Stimulated activated CD8-positive, alpha-beta memory T cell treated with anti-CD3 and anti-CD28 coated beads, Interleukin-7, amount 100 ng/mL, for 24 hours (primary cell): ENCODE data around the gene SLC9A4.

Experiments used
- DNase-seq: peaks from one replicate; pipeline ENCODE4 v3.0.0-alpha.2; 2020; ENCODE audit warnings: low read depth

The SLC9A4 gene

GRCh38 chr2:102473020-102473419 is at the start of gene SLC9A4:
Gene SLC9A4 (plus strand): TSS chr2:102473226. CDS start chr2:102473760, 534 bp downstream.
- peak; percentile 38 for DNase-seq

- no peak for DNase-seq
These were observed 49.7 kb upstream of the SLC9A4 start for GRCh38 chr2:102423368-102423767.

- no peak for DNase-seq
These were observed 48.3 kb upstream of the SLC9A4 start for GRCh38 chr2:102424754-102425153.

- DNase-seq, result no peak
These were observed 47.4 kb upstream of the SLC9A4 start for GRCh38 chr2:102425441-102426132.

GRCh38 chr2:102427249-102427648 is 45.8 kb upstream of the SLC9A4 start:
- no peak for DNase-seq

GRCh38 chr2:102428573-102428972 is 44.5 kb upstream of the SLC9A4 start:
- DNase-seq, result no peak

GRCh38 chr2:102432386-102432785 is 40.6 kb upstream of the SLC9A4 start:
- no peak for DNase-seq

- DNase-seq, result no peak
These were observed 38.9 kb upstream of the SLC9A4 start for GRCh38 chr2:102433973-102434654.

GRCh38 chr2:102434655-102435381 is 38.2 kb upstream of the SLC9A4 start:
- no peak for DNase-seq

- no peak for DNase-seq
These were observed 37.3 kb upstream of the SLC9A4 start for GRCh38 chr2:102435741-102436140.

GRCh38 chr2:102436323-102436722 is 36.7 kb upstream of the SLC9A4 start:
- no peak for DNase-seq

- no peak for DNase-seq
These were observed 35.9 kb upstream of the SLC9A4 start for GRCh38 chr2:102437122-102437521.

GRCh38 chr2:102438111-102438510 is 34.9 kb upstream of the SLC9A4 start:
- DNase-seq, result no peak

GRCh38 chr2:102438578-102438977 is 34.4 kb upstream of the SLC9A4 start:
- DNase-seq, result no peak

GRCh38 chr2:102439065-102439695 is 33.8 kb upstream of the SLC9A4 start:
- DNase-seq, result no peak

GRCh38 chr2:102442967-102443828 is 29.8 kb upstream of the SLC9A4 start:
- DNase-seq, result no peak

- DNase-seq, result no peak
These were observed 28.8 kb upstream of the SLC9A4 start for GRCh38 chr2:102444233-102444632.

GRCh38 chr2:102446936-102447335 is 26.1 kb upstream of the SLC9A4 start:
- no peak for DNase-seq

- DNase-seq, result peak; percentile 42
These were observed 23.6 kb upstream of the SLC9A4 start for GRCh38 chr2:102449370-102449974.

- DNase-seq, result no peak
These were observed 21.1 kb upstream of the SLC9A4 start for GRCh38 chr2:102451968-102452367.

- no peak for DNase-seq
These were observed 19.5 kb upstream of the SLC9A4 start for GRCh38 chr2:102453501-102453900.
